ENCODE results near the gene AMPD3.

The AMPD3 gene

DNA sequence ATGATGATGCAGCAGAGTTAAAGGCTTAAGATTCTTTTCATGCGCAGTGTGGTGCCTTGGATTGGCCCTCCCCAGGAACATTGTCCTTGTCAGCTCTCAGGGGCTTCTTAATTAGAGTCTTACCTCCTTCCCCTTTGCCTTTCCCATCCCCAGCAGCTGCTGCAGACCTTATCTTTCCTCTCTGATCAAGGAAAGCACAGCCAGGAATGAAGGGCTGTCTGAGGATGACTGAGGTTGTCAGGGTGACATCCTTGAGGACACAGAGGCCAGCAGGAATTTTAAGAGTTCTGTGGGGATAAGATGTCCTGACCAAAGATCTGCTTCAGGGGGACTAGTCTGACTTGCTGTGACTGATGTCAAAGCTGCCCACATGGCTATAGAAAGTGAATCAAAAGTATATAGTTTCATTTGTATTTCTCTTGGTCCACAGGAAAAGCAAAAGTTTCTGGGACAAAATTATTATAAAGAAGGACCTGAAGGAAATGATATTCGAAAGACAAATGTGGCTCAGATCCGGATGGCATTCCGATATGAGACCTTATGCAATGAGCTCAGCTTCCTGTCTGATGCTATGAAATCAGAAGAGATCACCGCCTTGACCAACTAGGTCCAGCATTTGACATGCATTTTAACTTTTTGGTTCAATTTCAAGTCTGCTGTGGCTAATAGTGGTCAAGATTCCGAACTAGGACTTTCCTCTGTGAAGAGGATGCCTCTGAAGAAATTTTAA lies 50.4 kb downstream of the AMPD3 start:
- no peak for DNase-seq

DNA sequence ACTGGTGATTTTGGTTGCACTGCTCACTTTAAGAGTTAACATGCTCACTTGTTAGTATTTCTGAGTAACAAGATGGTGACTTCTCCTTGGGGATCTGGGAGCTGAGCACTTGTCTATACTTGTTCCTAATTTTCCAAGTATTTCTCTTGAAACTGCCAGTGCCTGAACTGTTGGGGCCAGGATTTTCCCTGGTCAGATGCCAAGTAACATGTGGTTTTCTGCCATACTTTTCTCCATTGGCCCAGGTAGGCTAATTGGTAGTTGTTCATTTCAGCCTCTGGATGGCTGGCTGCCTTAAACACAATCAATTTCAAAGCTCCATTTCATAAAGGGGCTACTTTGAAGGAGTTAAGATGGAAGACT lies 50.9 kb downstream of the AMPD3 start:
- no peak for DNase-seq

DNA sequence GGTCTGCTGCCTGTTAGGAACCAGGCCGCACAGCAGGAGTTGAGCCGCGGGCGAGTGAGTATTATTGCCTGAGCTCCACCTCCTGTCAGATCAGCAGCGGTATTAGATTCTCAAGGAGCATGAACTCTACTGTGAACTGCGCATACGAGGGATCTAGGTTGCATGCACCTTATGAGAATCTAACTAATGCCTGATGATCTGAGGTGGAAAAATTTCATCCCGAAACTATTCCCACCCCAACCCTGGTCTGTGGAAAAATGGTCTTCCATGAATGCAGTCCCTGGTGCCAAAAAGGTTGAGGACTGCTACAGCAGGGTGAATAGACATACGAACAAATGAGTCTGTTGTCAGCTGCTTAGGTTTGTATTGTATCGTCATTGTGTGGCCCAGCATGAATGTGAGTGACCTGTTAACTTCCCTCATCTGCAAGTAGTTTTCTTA lies 56.1 kb downstream of the AMPD3 start:
- DNase-seq, result no peak

DNA sequence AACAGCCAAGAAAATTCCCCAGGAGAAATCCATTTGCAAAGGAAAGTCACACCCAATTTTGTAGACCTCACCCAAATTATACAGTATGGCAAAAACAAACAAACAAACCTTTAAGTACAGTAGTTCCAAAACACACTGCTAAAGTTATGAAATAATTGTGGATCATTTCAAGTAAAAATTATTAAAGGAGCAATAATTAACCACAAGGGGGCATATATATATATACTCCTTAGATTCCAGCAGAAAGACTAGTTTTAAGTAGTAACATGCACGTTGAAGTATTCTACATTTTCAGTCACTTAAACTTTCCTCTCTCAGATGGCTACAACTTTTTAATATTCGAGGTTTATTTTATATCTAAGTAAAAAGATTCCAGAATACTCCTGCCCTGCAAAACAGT lies 59.1 kb downstream of the AMPD3 start:
- DNase-seq, result no peak

DNA sequence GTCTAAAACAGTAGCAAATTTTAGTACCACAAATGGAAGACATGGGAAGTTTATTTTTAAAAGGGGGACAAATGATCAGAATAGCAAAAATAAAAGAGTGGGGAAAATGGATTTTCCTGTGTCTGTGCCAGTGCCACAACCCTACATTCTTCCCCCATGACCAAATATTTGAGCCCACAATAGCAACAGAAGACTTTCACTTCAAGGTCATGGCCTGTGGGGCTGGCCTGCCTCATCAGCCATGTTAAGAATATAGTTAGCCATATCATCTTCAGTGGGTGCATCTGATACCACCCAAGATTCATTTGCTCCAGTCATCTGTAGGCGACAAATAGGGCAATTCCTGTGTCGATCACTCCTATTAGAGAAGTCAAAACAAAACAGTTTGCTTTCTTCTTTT lies 59.6 kb downstream of the AMPD3 start:
- DNase-seq, result no peak

DNA sequence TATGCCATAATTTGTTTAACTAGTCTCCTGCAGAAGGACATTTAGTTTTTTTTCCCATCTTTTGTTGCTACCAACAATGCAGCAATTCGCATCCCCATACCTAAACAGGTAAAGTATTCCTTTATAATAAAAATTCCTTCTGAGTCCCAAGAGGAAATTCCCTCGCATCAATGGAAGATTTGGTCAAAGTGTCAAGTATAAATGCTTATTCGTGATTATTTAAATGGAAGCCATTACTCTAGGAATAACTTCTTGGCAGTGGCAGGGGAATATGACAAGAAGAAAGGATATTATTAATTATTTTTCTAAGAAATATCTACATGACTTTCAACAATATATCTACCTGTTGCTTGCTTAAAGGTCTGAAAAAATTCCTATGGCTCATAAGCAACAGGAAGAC lies 60.4 kb downstream of the AMPD3 start:
- DNase-seq, result no peak

DNA sequence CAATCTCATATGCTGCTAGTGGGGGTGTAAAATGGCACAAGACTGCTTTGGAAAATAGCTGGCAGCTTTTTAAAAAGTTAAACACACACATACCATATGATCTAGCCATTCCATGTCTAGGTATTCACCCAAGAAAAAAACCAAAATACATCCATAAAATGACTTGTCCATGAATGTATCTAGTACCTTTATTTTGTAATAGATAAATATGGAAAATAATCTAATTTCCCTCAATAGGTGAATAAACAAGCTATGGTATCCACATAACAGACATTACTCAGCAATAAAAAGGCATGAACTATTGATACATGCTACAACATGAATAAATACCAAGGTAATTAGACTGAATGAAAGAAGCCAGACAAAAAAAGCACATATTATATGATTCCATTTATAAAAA lies 63.1 kb downstream of the AMPD3 start:
- DNase-seq, result no peak

DNA sequence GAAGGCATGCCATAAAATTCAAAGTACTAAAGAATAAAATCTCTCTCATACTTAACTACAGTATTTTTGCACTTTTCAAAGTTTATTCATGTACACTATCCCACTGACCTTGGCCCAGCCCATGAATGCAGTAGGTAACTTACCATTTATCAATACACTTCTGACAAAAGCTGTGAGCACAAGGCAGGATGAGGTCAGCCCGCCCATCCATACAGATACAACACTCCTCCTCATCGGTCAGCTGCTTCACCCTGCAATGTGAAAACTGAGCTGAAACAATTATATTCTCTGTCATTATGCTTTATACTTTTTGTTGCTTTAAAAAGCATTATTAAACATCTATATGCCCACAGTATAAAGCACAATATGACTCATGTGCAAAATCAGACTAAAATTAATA lies 63.8 kb downstream of the AMPD3 start:
- DNase-seq, result no peak

DNA sequence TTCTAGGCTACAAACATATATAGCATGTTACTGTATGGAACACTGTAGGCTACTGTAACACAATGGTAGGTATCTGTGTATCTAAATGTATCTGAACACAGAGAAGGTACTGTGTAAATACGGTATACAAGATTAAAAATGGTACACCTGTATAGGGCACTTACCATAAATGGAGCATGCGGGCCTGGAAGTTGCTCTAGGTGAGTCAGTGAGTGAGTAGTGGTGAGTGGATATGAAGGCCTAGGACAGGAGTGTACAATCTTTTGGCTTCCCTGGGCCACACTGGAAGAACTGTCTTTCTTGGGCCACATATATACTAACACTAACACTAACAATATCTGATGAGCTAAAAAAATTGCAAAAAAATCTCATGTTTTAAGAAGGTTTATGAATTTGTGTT lies 64.6 kb downstream of the AMPD3 start:
- no peak for DNase-seq

DNA sequence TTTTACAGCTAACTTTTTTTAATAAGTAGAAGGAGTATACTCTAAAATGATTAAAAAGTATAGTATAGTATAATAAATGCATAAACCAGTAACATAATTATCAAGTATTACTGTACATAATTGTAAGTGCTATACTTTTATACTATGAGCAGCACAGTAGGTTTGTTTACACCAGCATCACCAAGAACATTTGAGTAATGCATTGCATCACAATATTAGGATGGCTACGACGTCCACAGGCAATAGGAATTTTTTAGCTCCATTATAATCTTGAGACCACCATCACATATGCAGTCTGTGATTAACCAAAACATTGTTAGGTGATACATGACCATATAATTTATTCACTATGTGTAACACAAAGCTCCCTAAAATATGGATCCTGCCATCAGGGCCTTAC lies 65.5 kb downstream of the AMPD3 start:
- no peak for DNase-seq

DNA sequence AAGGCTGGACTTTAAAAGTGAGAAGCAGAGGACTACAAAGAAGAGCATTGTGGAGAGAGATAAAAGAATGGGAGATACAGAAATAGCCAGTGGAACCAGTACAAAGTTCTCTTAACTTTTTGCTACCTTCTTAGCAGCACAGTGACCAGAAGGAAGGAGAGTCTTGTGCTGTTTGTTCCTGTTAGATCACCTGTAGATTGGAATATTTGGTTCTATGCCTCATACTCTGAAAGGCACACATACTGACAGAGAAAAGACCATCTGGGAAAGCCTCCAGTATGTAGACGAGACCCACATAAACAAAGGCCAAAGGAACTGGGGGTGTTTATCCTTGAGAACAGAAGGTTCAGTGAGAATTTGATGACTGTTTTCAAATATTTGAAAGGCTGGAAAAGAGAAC lies 67.2 kb downstream of the AMPD3 start:
- DNase-seq, result no peak

DNA sequence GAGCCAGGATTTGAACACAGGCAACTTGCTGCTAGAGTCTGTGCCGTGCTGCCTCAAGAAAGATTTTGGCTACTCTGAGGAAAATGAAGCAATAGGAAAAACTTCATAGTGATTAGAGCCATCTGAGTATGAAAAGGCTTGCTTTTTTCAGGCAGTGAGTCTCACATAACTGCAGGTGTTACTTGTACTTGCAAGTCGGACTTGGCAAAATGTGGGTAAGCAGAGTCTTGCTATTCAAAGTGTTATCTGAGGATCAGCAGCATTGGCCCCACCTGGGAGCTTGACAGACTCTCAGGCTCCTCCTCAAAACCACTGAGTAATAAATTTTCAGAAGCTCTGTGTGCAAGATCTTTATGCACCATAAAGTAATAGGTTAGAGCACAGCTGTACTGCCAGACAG lies 67.9 kb downstream of the AMPD3 start:
- DNase-seq, result no peak

DNA sequence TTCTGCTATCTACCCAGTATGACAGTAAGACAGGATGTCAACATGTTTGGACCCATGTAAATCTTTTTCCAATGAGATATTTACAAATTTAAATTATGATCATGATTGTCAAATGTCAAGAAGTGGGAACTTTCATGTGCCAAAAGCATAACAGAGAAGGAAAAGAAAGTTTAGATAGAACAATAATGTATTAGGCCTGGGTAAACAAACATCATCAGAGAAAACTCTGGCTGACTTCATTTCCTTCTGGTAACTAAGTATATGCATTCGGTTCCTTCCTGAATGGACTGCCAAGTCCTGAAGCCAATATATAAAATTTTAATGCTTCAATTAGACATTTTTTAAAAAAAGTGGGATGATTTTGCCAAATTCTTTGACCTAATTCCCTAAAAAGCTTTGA lies 69.4 kb downstream of the AMPD3 start:
- DNase-seq, result no peak

DNA sequence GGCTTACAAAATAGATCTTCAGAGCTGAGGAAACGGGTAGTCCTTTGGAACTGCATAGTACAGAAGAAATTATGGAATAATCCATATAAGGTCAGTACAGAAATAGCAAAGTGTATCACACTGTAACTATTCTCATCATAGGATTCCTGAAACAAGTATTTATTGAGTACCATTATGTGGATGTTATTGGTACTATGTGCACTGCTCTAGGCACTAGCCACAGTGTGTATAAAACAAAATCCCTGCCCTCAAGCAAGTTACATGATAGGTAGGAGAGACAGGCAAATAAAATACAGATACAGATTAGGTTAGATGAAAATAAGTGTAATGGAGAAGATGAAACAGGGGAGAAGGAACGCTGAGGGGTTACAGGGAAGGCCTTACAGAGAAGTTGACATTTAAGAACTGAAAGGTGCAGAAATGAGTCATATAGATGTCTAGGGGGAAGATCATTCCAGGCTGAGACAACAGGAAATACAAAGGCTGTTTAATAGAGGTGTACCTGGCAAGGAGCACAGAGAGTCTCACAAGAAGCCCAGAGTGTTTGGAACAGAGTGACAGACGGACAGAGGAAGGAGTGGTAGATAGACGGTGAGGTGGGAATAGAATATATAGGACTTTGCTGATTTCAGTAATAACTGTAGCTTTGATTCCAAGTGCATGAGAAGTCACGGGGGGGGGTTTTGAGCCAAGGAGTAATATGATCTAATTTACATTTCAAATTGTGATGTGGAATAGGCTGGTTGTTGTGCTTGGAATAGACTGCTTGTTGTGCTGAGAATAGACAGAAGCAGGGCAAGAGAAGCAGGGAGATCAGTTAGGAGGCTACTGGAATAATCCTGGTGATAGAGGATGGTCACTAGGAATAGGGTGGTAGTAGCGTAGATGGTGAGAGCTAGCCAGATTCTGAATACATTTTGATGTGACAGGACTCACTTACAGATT lies 72.2 kb downstream of the AMPD3 start:
- no peak for DNase-seq

DNA sequence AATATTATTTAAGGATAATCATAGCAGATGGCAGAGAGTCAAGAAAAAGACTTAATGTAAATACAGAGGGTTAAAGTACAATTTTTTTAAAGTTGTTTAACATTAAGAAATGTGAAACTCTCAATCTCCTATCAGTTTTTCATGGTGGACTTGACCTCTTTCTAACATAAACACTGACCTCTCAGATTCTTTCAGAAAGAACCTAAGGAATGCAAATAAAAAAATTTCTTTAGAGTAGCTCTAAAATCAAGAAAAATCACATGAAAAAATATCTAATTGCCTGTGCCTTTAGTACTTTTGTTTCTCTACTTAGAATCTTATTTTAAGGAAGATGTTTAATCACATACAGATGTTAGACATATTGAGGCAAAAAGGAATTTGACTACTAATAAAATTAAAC lies 73.1 kb downstream of the AMPD3 start:
- DNase-seq, result no peak

DNA sequence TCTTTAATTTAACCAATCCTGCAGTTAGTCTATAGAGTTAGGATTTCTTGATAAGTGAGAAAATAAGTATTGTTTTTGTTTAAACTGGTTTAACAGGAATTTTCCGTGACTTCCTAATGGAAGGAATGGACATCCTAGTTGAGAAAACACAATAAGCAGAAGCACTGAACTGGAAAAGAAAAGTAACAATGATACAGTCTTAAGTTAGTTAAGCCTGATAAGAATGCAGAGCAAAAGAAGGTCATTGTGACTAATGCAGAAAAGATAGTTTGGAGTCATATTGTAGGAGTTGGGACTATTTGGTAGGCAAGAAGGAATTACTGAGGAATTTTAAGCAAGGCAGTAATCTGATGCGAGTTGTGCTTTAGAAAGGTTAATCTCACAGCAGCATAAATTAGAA lies 74.2 kb downstream of the AMPD3 start:
- DNase-seq, result no peak

DNA sequence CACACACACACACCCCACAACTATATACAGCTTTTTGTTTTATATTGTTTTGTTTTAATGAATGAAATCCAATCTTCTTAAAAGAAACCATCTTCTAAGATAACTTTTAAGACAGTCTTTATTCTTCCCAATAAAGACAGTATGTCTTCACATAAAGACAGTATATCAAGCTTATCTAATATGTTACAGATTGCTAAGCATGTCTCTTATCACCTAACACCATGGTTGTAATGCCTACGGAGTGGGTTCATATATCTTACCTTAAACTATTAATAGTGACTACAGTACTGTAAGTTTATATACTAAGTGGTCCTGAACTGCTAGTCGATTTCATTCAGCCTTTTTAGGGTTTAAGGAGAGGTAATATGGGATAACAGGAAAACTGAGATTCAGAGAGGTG lies 77.5 kb downstream of the AMPD3 start:
- no peak for DNase-seq

DNA sequence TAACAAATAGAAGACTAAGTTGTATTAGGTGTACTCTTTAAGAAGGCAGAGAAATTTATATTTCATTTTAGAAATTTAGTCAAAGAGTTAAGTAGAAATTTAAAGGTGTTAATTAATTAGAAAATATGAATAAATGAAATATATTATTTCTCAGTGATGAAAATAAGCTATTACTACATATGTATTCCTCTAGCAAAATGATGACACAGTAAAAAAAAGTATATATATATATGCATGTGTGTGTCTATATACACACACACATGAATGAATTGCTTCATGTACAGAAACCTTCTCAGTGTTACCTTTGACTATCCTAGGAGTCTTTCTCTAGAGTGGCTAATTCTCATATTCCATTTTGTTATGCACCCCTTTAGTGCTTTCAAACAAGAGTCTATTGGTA lies 78.3 kb downstream of the AMPD3 start:
- DNase-seq, result no peak

DNA sequence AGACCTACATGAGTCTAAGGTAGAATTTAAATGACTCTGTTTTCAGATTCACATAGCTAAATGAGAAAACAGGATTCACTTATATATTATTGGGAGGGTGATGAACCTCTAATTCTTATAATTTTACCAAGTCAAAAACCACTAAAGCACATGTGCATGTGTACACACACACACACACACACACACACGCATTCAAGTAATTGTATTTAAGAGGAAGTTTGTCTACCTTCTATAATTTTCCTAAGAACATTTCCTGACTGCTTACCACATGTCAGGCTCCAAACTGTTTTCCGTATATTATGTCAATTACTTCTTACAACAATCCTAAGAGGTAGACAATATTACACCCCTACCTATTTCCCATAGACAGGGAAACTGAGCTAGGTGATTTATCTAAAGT lies 79.3 kb downstream of the AMPD3 start:
- DNase-seq, result no peak

DNA sequence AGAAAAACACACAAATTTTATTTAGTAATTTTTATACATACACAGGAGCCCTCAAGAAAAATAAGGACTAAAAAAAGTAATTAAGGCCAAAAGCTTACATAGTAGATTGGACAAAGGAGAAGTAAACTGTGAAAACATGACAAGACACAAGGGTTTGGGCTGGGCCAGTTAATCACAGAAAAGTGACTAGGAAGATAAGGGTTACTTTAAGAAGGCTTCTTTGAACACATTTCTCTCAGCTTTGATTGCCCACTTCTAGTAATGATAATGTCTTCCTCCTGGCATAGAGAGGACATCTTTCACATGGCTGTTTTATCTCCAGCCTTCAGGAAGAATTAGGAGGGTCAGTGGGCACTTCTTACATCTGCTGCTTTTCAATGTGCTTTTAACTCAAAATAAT lies 82.5 kb downstream of the AMPD3 start:
- DNase-seq, result no peak

DNA sequence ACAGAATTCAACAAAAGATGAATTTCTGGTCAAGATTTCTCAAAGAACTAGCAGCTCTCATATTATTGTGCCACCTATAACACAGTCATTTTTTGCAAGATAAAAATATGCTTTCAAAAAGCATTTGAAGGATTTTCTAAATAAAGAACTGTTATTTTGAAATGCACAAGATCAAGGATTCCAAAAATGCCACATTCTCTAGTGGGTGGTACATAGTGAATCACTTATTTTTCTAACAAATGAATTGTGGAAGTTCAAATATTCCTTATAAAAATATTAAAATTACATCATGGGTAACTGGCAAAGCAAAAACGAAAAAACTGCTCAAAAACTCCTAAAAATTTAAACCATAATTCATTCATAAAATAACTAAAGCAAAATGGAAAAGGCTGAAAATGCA lies 83.9 kb downstream of the AMPD3 start:
- no peak for DNase-seq

DNA sequence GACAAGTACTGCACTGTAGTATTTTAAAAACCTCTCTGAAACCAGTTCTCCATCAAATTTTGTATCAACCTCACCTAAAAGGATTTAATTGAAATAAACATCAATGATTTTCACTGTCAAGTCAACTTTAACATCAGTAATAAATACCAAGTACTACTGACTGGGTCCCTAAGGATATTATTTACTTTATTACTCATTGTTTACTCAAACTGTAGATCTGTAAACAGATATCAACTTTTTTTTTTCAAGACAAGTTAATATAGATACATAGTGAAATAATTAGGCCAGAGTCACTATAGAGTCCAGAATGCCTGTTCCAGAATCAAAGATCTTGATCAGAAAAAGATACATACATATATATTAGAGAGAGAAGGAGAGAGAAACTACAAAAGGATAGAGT lies 84.3 kb downstream of the AMPD3 start:
- DNase-seq, result no peak

DNA sequence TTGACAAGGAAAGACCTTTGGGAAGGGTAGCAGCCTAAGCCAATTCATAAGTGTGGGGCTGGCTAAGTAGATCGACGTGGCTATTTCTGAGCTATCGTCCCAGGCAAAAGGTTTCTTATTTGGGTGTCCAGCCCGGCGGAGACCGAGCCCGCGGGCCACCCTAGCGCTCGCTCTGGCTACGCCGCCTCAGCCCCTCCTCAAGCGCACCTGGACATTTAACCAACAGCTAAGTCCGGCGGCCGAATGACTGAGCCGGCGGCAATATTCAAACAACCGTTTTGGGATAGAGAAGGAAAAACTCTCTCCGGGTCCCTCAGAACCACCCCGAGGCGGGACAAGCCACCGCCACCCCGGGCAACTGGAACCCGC lies 85.5 kb downstream of the AMPD3 start:
- peak in 1 of 2 donors; percentile 2 for DNase-seq

DNA sequence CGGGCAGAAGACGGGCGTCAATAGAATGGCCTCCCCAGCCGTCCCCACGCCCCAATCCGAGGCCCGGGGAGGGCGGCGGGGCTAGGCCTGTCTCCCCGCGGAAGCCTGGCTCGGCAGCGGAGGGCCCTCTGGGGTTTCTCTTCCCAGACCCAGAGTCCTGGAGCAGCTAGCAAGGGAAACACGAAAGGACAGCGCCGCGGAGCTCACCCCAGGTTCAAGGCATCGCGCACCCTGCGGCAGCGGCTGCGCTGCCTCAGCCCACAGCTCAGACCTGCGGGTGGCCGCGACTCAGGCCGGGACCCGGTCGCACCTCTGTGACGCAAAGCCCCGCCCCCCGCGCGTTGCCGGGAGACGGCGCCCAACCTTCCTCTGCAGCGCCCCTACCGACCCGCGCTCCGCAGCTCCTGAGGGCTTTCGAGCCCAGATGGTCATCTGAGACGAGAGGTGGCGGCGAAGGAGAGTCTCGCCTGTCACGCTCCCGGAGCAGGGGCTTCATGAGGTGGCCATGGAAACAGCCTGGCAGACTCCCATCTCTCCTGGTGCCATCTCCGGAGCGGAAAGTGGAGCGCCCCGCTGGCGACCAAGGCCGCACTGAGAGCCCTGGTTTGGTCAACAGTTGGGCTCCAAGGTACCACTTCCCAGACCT lies 86.0 kb downstream of the AMPD3 start, which contains the start of gene RNF141:
RNF141 (minus strand) TSS at position 273 of the 646 bp plus-strand sequence. CDS start 7,029 bp downstream, outside the sequence.
- peak; percentile 92 to 93 for DNase-seq
